ENCODE results near the gene CMTM2.

DNA sequence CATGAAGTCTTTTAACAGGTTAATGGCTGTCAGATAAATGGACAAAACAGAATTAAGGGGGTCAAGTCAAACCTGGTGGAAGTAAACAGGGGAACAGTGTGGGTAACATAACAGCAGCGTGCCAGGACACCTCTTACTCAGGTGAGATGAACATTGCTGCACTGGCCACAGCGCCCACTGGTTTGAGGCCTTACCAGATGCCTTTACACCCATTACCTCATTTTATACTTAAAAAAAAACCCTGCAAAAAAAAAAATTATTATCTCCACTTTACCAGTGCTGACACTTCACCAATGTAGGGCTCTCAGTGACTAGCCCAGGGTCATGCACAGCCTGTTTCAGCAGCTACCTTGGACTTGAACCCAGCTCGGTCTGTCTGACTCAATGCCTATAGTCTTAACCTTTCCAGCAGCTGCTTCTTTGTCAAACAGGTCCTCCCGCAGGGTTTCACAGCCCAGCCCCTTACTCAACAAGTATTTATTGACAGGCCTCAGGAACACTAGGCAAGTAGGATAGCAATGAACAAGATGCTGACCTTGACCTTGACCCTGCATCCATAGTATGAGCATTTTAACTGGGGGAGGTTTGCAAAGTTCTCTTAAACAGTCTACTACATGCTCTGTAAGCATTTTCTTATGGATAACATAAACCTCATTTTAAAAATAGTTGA is 55.4 kb downstream of the CMTM2 start:
- TF ChIP-seq, protein P1, sequence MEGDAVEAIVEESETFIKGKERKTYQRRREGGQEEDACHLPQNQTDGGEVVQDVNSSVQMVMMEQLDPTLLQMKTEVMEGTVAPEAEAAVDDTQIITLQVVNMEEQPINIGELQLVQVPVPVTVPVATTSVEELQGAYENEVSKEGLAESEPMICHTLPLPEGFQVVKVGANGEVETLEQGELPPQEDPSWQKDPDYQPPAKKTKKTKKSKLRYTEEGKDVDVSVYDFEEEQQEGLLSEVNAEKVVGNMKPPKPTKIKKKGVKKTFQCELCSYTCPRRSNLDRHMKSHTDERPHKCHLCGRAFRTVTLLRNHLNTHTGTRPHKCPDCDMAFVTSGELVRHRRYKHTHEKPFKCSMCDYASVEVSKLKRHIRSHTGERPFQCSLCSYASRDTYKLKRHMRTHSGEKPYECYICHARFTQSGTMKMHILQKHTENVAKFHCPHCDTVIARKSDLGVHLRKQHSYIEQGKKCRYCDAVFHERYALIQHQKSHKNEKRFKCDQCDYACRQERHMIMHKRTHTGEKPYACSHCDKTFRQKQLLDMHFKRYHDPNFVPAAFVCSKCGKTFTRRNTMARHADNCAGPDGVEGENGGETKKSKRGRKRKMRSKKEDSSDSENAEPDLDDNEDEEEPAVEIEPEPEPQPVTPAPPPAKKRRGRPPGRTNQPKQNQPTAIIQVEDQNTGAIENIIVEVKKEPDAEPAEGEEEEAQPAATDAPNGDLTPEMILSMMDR (IDR thresholded peaks at IDR 0.05; ENCODE audit: insufficient read depth, low read depth, low read length) = no peak
- no peak for TF ChIP-seq EZH2 (IDR thresholded peaks at IDR 0.05; ENCODE audit: insufficient read depth, low read length)
